ENCODE results near the gene TTLL10. TPM values are rescaled to one million over a fixed set of nuclear protein-coding genes. Genes with fewer than 3 reads are reported as not detected.

The TTLL10 gene
- total and polyA plus RNA-seq, 2 of the 8 experiments (the other 6 are each of a cell fraction or from before 2014, with no cell fraction given) = 1.1 to 1.7 TPM

DNA sequence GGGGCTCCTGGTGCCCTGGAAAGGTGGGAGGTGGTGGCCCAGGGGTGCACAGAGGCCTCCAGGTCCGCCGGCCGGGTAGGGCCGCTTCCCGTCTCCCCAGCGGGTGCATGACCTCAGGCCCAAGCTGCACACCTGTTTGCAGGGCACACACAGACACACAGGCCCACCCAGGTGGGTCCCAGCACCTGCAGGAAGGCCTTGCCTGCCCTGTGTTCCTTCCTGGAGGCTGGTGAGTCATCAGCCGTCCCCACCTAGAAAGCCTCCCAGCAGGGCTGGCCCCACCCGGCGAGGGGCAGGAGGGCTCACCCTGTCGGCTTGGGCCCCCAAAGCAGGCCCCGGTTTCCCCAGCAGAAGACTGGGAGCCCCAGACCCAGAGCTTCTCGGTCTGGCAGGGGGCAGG, 23.6 kb upstream of the TTLL10 start:
- CTCF ChIA-PET (ENCODE audit: partially characterized antibody) = interaction anchor here (1.6 kb wide), 1 partner anchor 27 kb away, joined by 8 read pairs; no protein-coding TSS in a partner anchor
- no peaks in the 10 kb centered on the region; a peak in 3 of 7 replicates for H3K27me3 ChIP-seq (replicated peaks in 1 of 4; ENCODE audit: control insufficient read depth in 3 of 4, extremely low read depth in 1 of 4, insufficient read depth in 3 of 4, low read length in 3 of 4)
- 78% methylated on average over 7 of the region's 12 CpGs; no CpG with 5 or more reads in 1 of the 2 experiments for WGBS, 2 experiments (ENCODE audit: extremely low coverage in 1 of 2, insufficient coverage in 1 of 2, insufficient read length in 1 of 2, insufficient replicate concordance in 2 of 2, low coverage in 1 of 2, low lambda C conversion rate in 2 of 2, missing lambda C conversion rate in 1 of 2)

More for the DNA sequence above, 23.6 kb upstream of the TTLL10 start:
- no peak overlapping the region for H3K23ac ChIP-seq (ENCODE audit: insufficient read length)
- no peaks in the 10 kb centered on the region for H3K36me3 ChIP-seq (ENCODE audit: control insufficient read depth in 2 of 4, insufficient read depth in 4 of 4, low read length in 3 of 4)
- no peak overlapping the region for H2AFZ ChIP-seq (ENCODE audit: low read length)
- H3K4me1 ChIP-seq (replicated peaks in 1 of 4; ENCODE audit: control insufficient read depth in 3 of 4, insufficient read depth in 4 of 4, low read length in 3 of 4) = no peaks in the 10 kb centered on the region; a peak in 2 of 7 replicates
- FAIRE-seq (no peak), DNase-seq (ENCODE audit: low read depth in 1 of 2, low spot score in 2 of 2) (no peak)
- H2BK15ac ChIP-seq (ENCODE audit: low read length) = no peak overlapping the region
- H3K14ac ChIP-seq (ENCODE audit: insufficient read length) = no peak overlapping the region
- H4K5ac ChIP-seq (ENCODE audit: insufficient read length, low read depth, low read length) = no peak overlapping the region
- no peaks in the 10 kb centered on the region for H3K23me2 ChIP-seq (ENCODE audit: low read depth, low read length)
- H3K9me3 ChIP-seq (ENCODE audit: insufficient read depth in 2 of 2, low read depth in 1 of 2, low read length in 1 of 2) = peaks cover 7 to 10% of the 10 kb centered on the region in 2 experiments; a peak in 2 of 4 replicates
- no peak overlapping the region for H2AK5ac ChIP-seq (ENCODE audit: low read depth, low read length)
- no peaks in the 10 kb centered on the region for H4K20me1 ChIP-seq (replicated peaks in 1 of 2; ENCODE audit: control insufficient read depth in 1 of 2, insufficient read depth in 2 of 2, low read length in 2 of 2)
- H3K79me2 ChIP-seq (ENCODE audit: control insufficient read depth in 1 of 2, insufficient read depth in 2 of 2, low read length in 2 of 2) = no peaks in the 10 kb centered on the region
- H4K91ac ChIP-seq (replicated peaks; ENCODE audit: insufficient read length, low read length) = no peak overlapping the region
- no peak overlapping the region for H3K56ac ChIP-seq (replicated peaks; ENCODE audit: insufficient read length, low read depth, low read length)
- H3K4me3 ChIP-seq (ENCODE audit: extremely low read depth in 1 of 4, insufficient read depth in 2 of 4, low read depth in 3 of 4, low read length in 4 of 4) = no peak overlapping the region
- POLR2A ChIA-PET (ENCODE audit: partially characterized antibody) = no interaction called here
- no peak overlapping the region for H2BK120ac ChIP-seq (replicated peaks; ENCODE audit: low read depth, low read length)
- H3K4me2 ChIP-seq (ENCODE audit: insufficient read depth in 1 of 2, low read depth in 2 of 2, low read length in 2 of 2) = no peak overlapping the region
- H2BK12ac ChIP-seq (ENCODE audit: low read depth, low read length) = no peak overlapping the region
- no peak for TF ChIP-seq HDAC2 (IDR thresholded peaks at IDR 0.05; ENCODE audit: borderline replicate concordance in 1 of 2, low read depth in 2 of 2, low read length in 2 of 2)
- TF ChIP-seq KDM1A (IDR thresholded peaks at IDR 0.05; ENCODE audit: borderline replicate concordance, low read length) = no peak
- TF ChIP-seq RNF2 (IDR thresholded peaks at IDR 0.05; ENCODE audit: borderline replicate concordance, low read depth, low read length, missing control alignments, poor library complexity, severe bottlenecking) = no peak
- no peak overlapping the region for H3K9ac ChIP-seq (replicated peaks in 1 of 4; ENCODE audit: extremely low read depth in 1 of 4, low read depth in 3 of 4, low read length in 3 of 4)
- H3K79me1 ChIP-seq (ENCODE audit: low read depth, low read length) = no peaks in the 10 kb centered on the region
- no peak overlapping the region for H3K27ac ChIP-seq (ENCODE audit: low read depth, low read length)
- no peak overlapping the region for H3K4ac ChIP-seq (replicated peaks; ENCODE audit: insufficient read length, low read depth, low read length)
- no peak overlapping the region for H2BK20ac ChIP-seq (ENCODE audit: low read length)
- H3K18ac ChIP-seq (ENCODE audit: extremely low read depth, low read length) = no peak overlapping the region
- no peak overlapping the region; the same call in 1 of the 2 replicates for H4K8ac ChIP-seq (ENCODE audit: extremely low read depth, insufficient read depth, low read length)
- no peak overlapping the region for H2BK5ac ChIP-seq (ENCODE audit: low read depth, low read length)

Measured in H1 (cell line).